Activated T-cell treated with anti-CD3 and anti-CD28 coated beads, Interleukin-2, amount 50 U/mL, for 72 hours (primary cell): ENCODE measurements around the gene FRMD4B. TPM values are rescaled to one million over a fixed set of nuclear protein-coding genes. Genes with fewer than 3 reads are reported as not detected.
A peak's percentile ranks its signal among the peaks of the same experiment; 100 is the strongest.

ENCODE experiments used
- ATAC-seq, 2 donors: fragments of 150-1000 bp; cut with Tn5 transposase; replicated peaks in 1 of 2; 2 replicates each; pipeline ENCODE4 v1.10.0; 2021; ENCODE audit warnings: moderate library complexity in 2 of 2, mild to moderate bottlenecking in 1 of 2
- DNase-seq, 2 donors: peaks; one replicate each; pipeline ENCODE4 v3.0.0; 2021 to 2022; ENCODE audit warnings: mixed read lengths in 1 of 2
- H3K27ac Mint-ChIP-seq: one replicate; pipeline ENCODE4 v1.8.0; 2022; ENCODE audit warnings: mild to moderate bottlenecking, moderate library complexity, mixed read lengths
- H3K27me3 Mint-ChIP-seq: one replicate; pipeline ENCODE4 v1.8.0; 2022; ENCODE audit warnings: low read depth, mixed read lengths
- H3K36me3 Mint-ChIP-seq, 2 donors: one replicate each; pipeline ENCODE4 v1.8.0; 2022; ENCODE audit warnings: mixed read lengths in 2 of 2, mild to moderate bottlenecking in 1 of 2; ENCODE audit not compliant: insufficient read depth in 2 of 2
- H3K4me1 Mint-ChIP-seq: one replicate; pipeline ENCODE4 v1.8.0; 2022; ENCODE audit warnings: low read depth, mixed read lengths
- H3K4me3 Mint-ChIP-seq, 2 donors: one replicate each; pipeline ENCODE4 v1.8.0; 2022; ENCODE audit warnings: mild to moderate bottlenecking in 2 of 2, mixed read lengths in 2 of 2, moderate library complexity in 2 of 2
- H3K9me3 Mint-ChIP-seq, 2 donors: one replicate each; pipeline ENCODE4 v1.8.0; 2022; ENCODE audit warnings: mixed read lengths in 2 of 2
- total RNA-seq, 2 donors: library from RNA; stranded (reverse); gene quantifications; one replicate each; pipeline ENCODE4 v1.2.3, GENCODE V29; 2022

Gene FRMD4B
- total RNA-seq, 2 donors from 2014 or later, result 40.4 to 77.7 TPM

- no peak overlapping the region for H3K27ac Mint-ChIP-seq
These were observed 204.2 kb downstream of the FRMD4B start for GRCh38 chr3:69181592-69182211.

GRCh38 chr3:69180869-69181591 lies 204.9 kb downstream of the FRMD4B start:
- peak overlapping the region; percentile 6 for H3K27ac Mint-ChIP-seq
- ATAC-seq (no peak), DNase-seq (no peak)
- no peaks in the 10 kb centered on the region for H3K27me3 Mint-ChIP-seq
- H3K36me3 Mint-ChIP-seq, result peaks cover 37 to 53% of the 10 kb centered on the region in 2 donors
- H3K4me1 Mint-ChIP-seq, result peaks cover 49% of the 10 kb centered on the region
- H3K4me3 Mint-ChIP-seq, result peak overlapping the region in 1 of 2 donors; percentile 54
- no peaks in the 10 kb centered on the region for H3K9me3 Mint-ChIP-seq

More at GRCh38 chr3:69181592-69182211, 204.2 kb downstream of the FRMD4B start:
- H3K27me3 Mint-ChIP-seq, result no peaks in the 10 kb centered on the region
- DNase-seq, result no peak
- H3K9me3 Mint-ChIP-seq, result no peaks in the 10 kb centered on the region
- ATAC-seq, result no peak
- peak overlapping the region in 1 of 2 donors; percentile 54 for H3K4me3 Mint-ChIP-seq
- H3K4me1 Mint-ChIP-seq, result peaks cover 49% of the 10 kb centered on the region
- peaks cover 33 to 48% of the 10 kb centered on the region in 2 donors for H3K36me3 Mint-ChIP-seq

- Mint-ChIP-seq H3K4me3 (peak overlapping the region in 1 of 2 donors; percentile 16), H3K36me3 (peaks cover 39 to 55% of the 10 kb centered on the region in 2 donors), H3K4me1 (peaks cover 60% of the 10 kb centered on the region), H3K9me3 (no peaks in the 10 kb centered on the region), H3K27ac (no peak overlapping the region), H3K27me3 (no peaks in the 10 kb centered on the region)
- ATAC-seq, result no peak
- DNase-seq, result no peak
These were observed 206.0 kb downstream of the FRMD4B start for GRCh38 chr3:69179740-69180372.

DNA sequence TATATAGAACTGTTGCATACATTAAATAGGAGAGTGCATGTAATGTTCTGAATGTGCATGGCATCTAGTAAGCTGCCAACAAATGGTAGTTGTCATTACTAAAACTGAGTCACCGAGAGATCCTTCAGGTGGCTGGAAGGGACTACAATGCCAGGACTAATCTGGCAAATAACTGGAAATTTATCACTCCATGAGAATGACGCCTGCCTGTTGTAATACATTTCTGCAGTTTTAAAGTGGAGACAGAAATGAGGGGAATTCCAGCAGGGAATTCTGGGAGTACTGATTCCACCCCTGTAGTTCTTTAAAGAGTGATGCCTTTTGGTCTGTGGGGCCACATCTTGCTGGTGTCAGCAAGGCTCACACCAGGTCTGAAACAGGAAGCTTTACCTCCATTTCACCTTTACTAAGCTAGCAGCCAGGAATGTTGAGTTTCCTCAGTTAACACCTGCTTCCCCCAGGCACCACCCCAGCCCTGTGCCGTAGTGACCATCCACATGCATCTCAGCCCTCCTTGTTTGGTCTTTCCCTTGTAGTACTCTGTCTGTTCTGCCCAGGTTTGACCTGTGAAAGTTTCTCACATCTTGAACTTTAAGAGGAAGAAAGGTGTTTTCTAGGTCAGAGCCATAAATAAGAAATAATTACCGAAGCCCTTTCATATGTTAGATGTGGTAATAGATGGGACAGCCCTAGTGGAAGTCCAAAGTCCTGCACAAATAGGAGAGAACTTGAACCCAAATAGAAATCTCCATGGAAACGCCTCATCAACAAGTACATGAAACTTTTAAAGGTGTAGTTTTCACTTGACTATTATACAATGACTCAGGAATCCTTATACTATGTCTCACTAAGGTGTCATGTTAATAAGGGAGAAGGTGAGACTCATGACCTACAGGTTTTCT lies 206.8 kb downstream of the FRMD4B start:
- Mint-ChIP-seq H3K36me3 (peaks cover 39 to 58% of the 10 kb centered on the region in 2 donors), H3K9me3 (no peaks in the 10 kb centered on the region), H3K27ac (no peak overlapping the region), H3K27me3 (no peaks in the 10 kb centered on the region), H3K4me1 (peaks cover 60% of the 10 kb centered on the region), H3K4me3 (peak overlapping the region in 1 of 2 donors; percentile 16)
- DNase-seq, result no peak
- peak in 1 of 2 donors; percentile 44 for ATAC-seq

DNA sequence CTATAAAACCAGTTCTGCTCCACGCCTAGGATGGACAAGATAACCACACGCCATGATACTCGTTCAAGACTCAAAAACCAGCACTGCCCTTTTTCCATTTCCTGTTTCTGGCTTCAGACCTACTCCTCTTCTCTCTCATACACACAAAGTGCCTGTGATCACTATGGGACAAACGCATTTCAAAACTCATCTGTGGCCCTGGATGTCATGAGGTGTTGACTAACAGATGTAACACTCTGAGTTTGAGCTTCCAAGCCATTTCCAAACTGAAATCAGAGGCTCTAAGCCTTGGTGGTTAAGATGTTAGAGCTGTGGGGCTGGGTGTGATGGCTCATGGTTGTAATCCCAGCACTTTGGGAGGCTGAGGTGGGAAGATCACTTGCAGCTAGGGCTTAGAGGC lies 207.8 kb downstream of the FRMD4B start:
- no peaks in the 10 kb centered on the region for H3K27me3 Mint-ChIP-seq
- DNase-seq, result no peak
- no peak overlapping the region for H3K27ac Mint-ChIP-seq
- H3K9me3 Mint-ChIP-seq, result no peaks in the 10 kb centered on the region
- no peak overlapping the region for H3K4me3 Mint-ChIP-seq
- H3K4me1 Mint-ChIP-seq, result peaks cover 59% of the 10 kb centered on the region
- peaks cover 40 to 64% of the 10 kb centered on the region in 2 donors for H3K36me3 Mint-ChIP-seq
- peak in 1 of 2 donors; percentile 55 for ATAC-seq

DNA sequence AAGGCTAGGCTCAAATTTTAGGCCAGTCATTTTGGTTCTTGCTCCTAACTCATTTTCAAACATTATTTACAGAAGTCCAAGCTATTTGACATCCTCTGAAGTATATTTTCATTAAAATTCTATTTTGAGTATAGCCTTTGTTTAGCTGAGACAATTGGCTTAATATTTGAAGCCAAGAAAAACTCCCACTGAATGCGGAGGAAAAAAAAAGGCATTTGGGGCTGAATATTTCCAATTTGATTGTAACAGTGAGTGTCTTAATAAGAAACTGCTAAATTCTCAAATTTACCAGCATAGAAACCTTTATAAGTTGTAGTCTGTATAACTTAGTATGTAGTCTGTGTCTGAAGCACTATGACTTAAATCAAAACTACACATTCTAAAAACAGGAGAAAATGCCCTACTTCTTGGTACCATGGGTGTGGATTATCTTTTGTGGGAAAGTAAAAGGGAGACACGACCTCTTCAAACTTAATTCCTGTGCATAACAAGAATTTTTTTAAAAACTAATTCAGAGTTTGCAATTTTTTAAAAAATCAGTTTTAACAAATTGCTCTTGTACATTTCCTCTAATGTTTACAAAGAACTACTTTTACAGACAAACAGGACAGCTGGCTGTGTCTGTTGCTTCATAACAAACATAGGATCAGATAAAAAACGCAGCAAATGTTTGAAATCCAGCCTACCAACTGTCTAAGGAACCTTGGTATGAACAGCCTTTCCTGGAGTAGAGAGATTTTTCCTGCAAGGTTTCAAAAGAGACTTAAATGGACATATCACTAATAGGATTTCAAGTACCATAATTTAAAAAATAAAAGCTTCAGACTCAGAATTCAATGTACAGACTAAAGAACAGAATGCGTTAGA lies 210.8 kb downstream of the FRMD4B start:
- Mint-ChIP-seq H3K36me3 (peaks cover 31 to 64% of the 10 kb centered on the region in 2 donors), H3K4me1 (peaks cover 35% of the 10 kb centered on the region), H3K27ac (peak overlapping the region; percentile 33), H3K4me3 (peak overlapping the region in 1 of 2 donors; percentile 29), H3K9me3 (no peaks in the 10 kb centered on the region), H3K27me3 (no peaks in the 10 kb centered on the region)
- no peak for DNase-seq
- no peak for ATAC-seq

GRCh38 chr3:69174445-69174844 lies 211.4 kb downstream of the FRMD4B start:
- Mint-ChIP-seq H3K4me3 (no peak overlapping the region), H3K9me3 (no peaks in the 10 kb centered on the region), H3K4me1 (peaks cover 30% of the 10 kb centered on the region), H3K36me3 (peaks cover 30 to 61% of the 10 kb centered on the region in 2 donors), H3K27me3 (no peaks in the 10 kb centered on the region), H3K27ac (no peak overlapping the region)
- DNase-seq (no peak), ATAC-seq (no peak)

DNA sequence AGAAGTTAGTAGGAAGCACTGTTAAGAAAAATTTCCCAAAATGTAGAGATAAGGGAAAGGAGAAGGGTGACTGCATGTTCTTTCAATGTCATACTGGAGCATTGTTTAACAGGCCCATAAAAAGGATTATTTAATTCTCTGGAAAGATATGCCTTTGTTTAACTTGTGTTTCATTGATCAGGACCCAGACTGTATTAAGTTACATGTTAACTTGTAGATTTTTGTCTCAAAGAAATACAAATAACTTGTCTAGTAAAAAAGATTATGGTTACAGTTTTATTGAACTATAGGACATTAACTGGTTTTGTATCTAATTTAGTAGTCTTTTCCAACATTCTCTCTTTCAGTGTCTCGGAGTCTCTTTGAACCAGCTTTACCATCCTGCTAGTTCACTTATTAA lies 213.8 kb downstream of the FRMD4B start:
- H3K9me3 Mint-ChIP-seq, result no peaks in the 10 kb centered on the region
- peak overlapping the region; percentile 7 for H3K27ac Mint-ChIP-seq
- no peak for DNase-seq
- no peaks in the 10 kb centered on the region for H3K27me3 Mint-ChIP-seq
- ATAC-seq, result no peak
- no peak overlapping the region for H3K4me3 Mint-ChIP-seq
- H3K36me3 Mint-ChIP-seq, result peaks cover 20 to 54% of the 10 kb centered on the region in 2 donors
- peaks cover 11% of the 10 kb centered on the region for H3K4me1 Mint-ChIP-seq

GRCh38 chr3:69166446-69166845 lies 219.4 kb downstream of the FRMD4B start:
- Mint-ChIP-seq H3K36me3 (peaks cover 3 to 16% of the 10 kb centered on the region in 2 donors), H3K9me3 (no peaks in the 10 kb centered on the region), H3K4me3 (no peak overlapping the region), H3K27me3 (peaks cover 5% of the 10 kb centered on the region), H3K27ac (no peak overlapping the region), H3K4me1 (peaks cover 8% of the 10 kb centered on the region)
- no peak for DNase-seq
- ATAC-seq, result no peak

- no peak overlapping the region for H3K27ac Mint-ChIP-seq
- ATAC-seq, result no peak
- no peaks in the 10 kb centered on the region for H3K9me3 Mint-ChIP-seq
These were observed 220.1 kb downstream of the FRMD4B start for GRCh38 chr3:69165744-69166143.

GRCh38 chr3:69164296-69164695 lies 221.6 kb downstream of the FRMD4B start:
- Mint-ChIP-seq H3K4me3 (no peak overlapping the region), H3K36me3 (no peaks in the 10 kb centered on the region), H3K27me3 (peaks cover 5% of the 10 kb centered on the region), H3K4me1 (peaks cover 23% of the 10 kb centered on the region), H3K27ac (peak overlapping the region; percentile 21), H3K9me3 (no peaks in the 10 kb centered on the region)
- no peak for ATAC-seq
- DNase-seq, result no peak

More at GRCh38 chr3:69165744-69166143, 220.1 kb downstream of the FRMD4B start:
- Mint-ChIP-seq H3K36me3 (peaks cover 0 to 9% of the 10 kb centered on the region in 2 donors), H3K4me3 (no peak overlapping the region), H3K4me1 (peaks cover 13% of the 10 kb centered on the region), H3K27me3 (peaks cover 5% of the 10 kb centered on the region)
- no peak for DNase-seq
